ENCODE results near the gene POLR1A. TPM values are rescaled to one million over a fixed set of nuclear protein-coding genes. Genes with fewer than 3 reads are reported as not detected.

POLR1A gene
- total RNA-seq, 5 donors from 2014 or later (not counting 1 experiment from before 2014, with no cell fraction given): 22.0 to 28.7 (median 25.7) TPM

GRCh38 chr2:86062043-86062442, 43.6 kb downstream of the POLR1A start:
- Mint-ChIP-seq H3K36me3 (peaks cover 68% of the 10 kb centered on the region), H3K27me3 (no peaks in the 10 kb centered on the region), H3K27ac (no peak overlapping the region), H3K4me1 (peaks cover 0 to 5% (median 0%) of the 10 kb centered on the region in 3 donors), H3K4me3 (no peak overlapping the region), H3K9me3 (peaks cover 0 to 8% (median 5%) of the 10 kb centered on the region in 3 donors)
- H3K36me3 ChIP-seq (ENCODE audit: control insufficient read depth in 2 of 2, extremely low read depth in 1 of 2, insufficient read depth in 1 of 2, low read length in 1 of 2): peaks cover 5 to 48% of the 10 kb centered on the region in 2 donors
- H3K27me3 ChIP-seq (replicated peaks in 1 of 2; ENCODE audit: control insufficient read depth in 2 of 2, extremely low read depth in 1 of 2, insufficient read depth in 2 of 2, low read length in 1 of 2): no peaks in the 10 kb centered on the region
- CTCF ChIA-PET: no interaction called here
- POLR2A ChIA-PET: no interaction called here
- DNase-seq (no peak), ATAC-seq (replicated peaks in 1 of 4) (no peak)
- H3K4me1 ChIP-seq (ENCODE audit: control insufficient read depth in 1 of 2, extremely low read depth in 1 of 2, insufficient read depth in 2 of 2, low read length in 2 of 2): no peaks in the 10 kb centered on the region
- H3K27ac ChIP-seq (ENCODE audit: low read length): no peak overlapping the region
- no CpG with 5 or more reads among the region's 2 CpGs for WGBS (ENCODE audit: insufficient coverage)
- H3K9me3 ChIP-seq: no peaks in the 10 kb centered on the region
- H3K4me3 ChIP-seq (ENCODE audit: control insufficient read depth in 1 of 2, extremely low read depth in 1 of 2, low read length in 1 of 2): no peak overlapping the region

GRCh38 chr2:86056590-86057331, 48.9 kb downstream of the POLR1A start:
- ATAC-seq (replicated peaks in 1 of 4) (no peak), DNase-seq (no peak)
- H3K27me3 ChIP-seq (replicated peaks in 1 of 2; ENCODE audit: control insufficient read depth in 2 of 2, extremely low read depth in 1 of 2, insufficient read depth in 2 of 2, low read length in 1 of 2): no peaks in the 10 kb centered on the region
- peaks cover 60% of the 10 kb centered on the region for H3K36me3 Mint-ChIP-seq
- H3K4me3 Mint-ChIP-seq: no peak overlapping the region
- no peaks in the 10 kb centered on the region for H3K27me3 Mint-ChIP-seq
- no peaks in the 10 kb centered on the region for H3K4me1 ChIP-seq (ENCODE audit: control insufficient read depth in 1 of 2, extremely low read depth in 1 of 2, insufficient read depth in 2 of 2, low read length in 2 of 2)
- ChIA-PET POLR2A (interaction anchor here in 1 of 2 donors (0.6 kb wide), 1 partner anchor 222 kb away, joined by 4 read pairs; no protein-coding TSS in a partner anchor), CTCF (interaction anchor here (0.6 to 1.0 kb wide), 3 partner anchors 22 to 648 kb away, joined by 3 to 5 read pairs (median 4); no protein-coding TSS in a partner anchor)
- no peak overlapping the region for H3K27ac ChIP-seq (ENCODE audit: low read length)
- no peak overlapping the region for H3K4me3 ChIP-seq (ENCODE audit: control insufficient read depth in 1 of 2, extremely low read depth in 1 of 2, low read length in 1 of 2)
- H3K36me3 ChIP-seq (ENCODE audit: control insufficient read depth in 2 of 2, extremely low read depth in 1 of 2, insufficient read depth in 1 of 2, low read length in 1 of 2): peaks cover 12 to 38% of the 10 kb centered on the region in 2 donors
- WGBS (ENCODE audit: insufficient coverage): 50% methylated on average over 1 of the region's 4 CpGs
- no peaks in the 10 kb centered on the region for H3K9me3 Mint-ChIP-seq
- H3K9me3 ChIP-seq: no peaks in the 10 kb centered on the region
- H3K4me1 Mint-ChIP-seq: peaks cover 0 to 5% (median 0%) of the 10 kb centered on the region in 3 donors
- no peak overlapping the region for H3K27ac Mint-ChIP-seq

- ChIA-PET POLR2A (no interaction called here), CTCF (interaction anchor here in 1 of 2 donors (1.0 kb wide), 1 partner anchor 24 kb away, joined by 3 read pairs; no protein-coding TSS in a partner anchor)
- Mint-ChIP-seq H3K27ac (no peak overlapping the region), H3K9me3 (no peaks in the 10 kb centered on the region), H3K4me3 (no peak overlapping the region), H3K36me3 (peaks cover 52% of the 10 kb centered on the region), H3K4me1 (peaks cover 0 to 5% (median 0%) of the 10 kb centered on the region in 3 donors), H3K27me3 (no peaks in the 10 kb centered on the region)
- peaks cover 12 to 41% of the 10 kb centered on the region in 2 donors for H3K36me3 ChIP-seq (ENCODE audit: control insufficient read depth in 2 of 2, extremely low read depth in 1 of 2, insufficient read depth in 1 of 2, low read length in 1 of 2)
- no peak for ATAC-seq (replicated peaks in 1 of 4)
- no peaks in the 10 kb centered on the region for H3K9me3 ChIP-seq
- no peaks in the 10 kb centered on the region for H3K27me3 ChIP-seq (replicated peaks in 1 of 2; ENCODE audit: control insufficient read depth in 2 of 2, extremely low read depth in 1 of 2, insufficient read depth in 2 of 2, low read length in 1 of 2)
- no peak overlapping the region for H3K27ac ChIP-seq (ENCODE audit: low read length)
- no peak overlapping the region for H3K4me3 ChIP-seq (ENCODE audit: control insufficient read depth in 1 of 2, extremely low read depth in 1 of 2, low read length in 1 of 2)
- WGBS (ENCODE audit: insufficient coverage): no CpG with 5 or more reads among the region's 3 CpGs
- H3K4me1 ChIP-seq (ENCODE audit: control insufficient read depth in 1 of 2, extremely low read depth in 1 of 2, insufficient read depth in 2 of 2, low read length in 2 of 2): no peaks in the 10 kb centered on the region
- DNase-seq: no peak
These were observed 50.4 kb downstream of the POLR1A start for GRCh38 chr2:86055314-86055713.

GRCh38 chr2:86054535-86055082, 51.1 kb downstream of the POLR1A start:
- Histone ChIP-seq H3K4me3 (ENCODE audit: control insufficient read depth in 1 of 2, extremely low read depth in 1 of 2, low read length in 1 of 2) (no peak overlapping the region), H3K27me3 (replicated peaks in 1 of 2; ENCODE audit: control insufficient read depth in 2 of 2, extremely low read depth in 1 of 2, insufficient read depth in 2 of 2, low read length in 1 of 2) (no peaks in the 10 kb centered on the region), H3K4me1 (ENCODE audit: control insufficient read depth in 1 of 2, extremely low read depth in 1 of 2, insufficient read depth in 2 of 2, low read length in 2 of 2) (no peaks in the 10 kb centered on the region), H3K9me3 (no peaks in the 10 kb centered on the region), H3K27ac (ENCODE audit: low read length) (no peak overlapping the region), H3K36me3 (ENCODE audit: control insufficient read depth in 2 of 2, extremely low read depth in 1 of 2, insufficient read depth in 1 of 2, low read length in 1 of 2) (peaks cover 12 to 40% of the 10 kb centered on the region in 2 donors)
- Mint-ChIP-seq H3K4me3 (no peak overlapping the region), H3K4me1 (peaks cover 0 to 5% (median 0%) of the 10 kb centered on the region in 3 donors), H3K27ac (no peak overlapping the region), H3K36me3 (peaks cover 48% of the 10 kb centered on the region), H3K27me3 (no peaks in the 10 kb centered on the region), H3K9me3 (no peaks in the 10 kb centered on the region)
- ATAC-seq (replicated peaks in 1 of 4) (no peak), DNase-seq (no peak)
- CTCF ChIA-PET: interaction anchor here in 1 of 2 donors (0.6 kb wide), 1 partner anchor 26 kb away, joined by 3 read pairs; no protein-coding TSS in a partner anchor
- 93% methylated on average over 9 of the region's 10 CpGs for WGBS (ENCODE audit: insufficient coverage)
- POLR2A ChIA-PET: interaction anchor here in 1 of 2 donors (1.2 kb wide), 1 partner anchor 10 kb away, joined by 4 read pairs; no protein-coding TSS in a partner anchor

- no peaks in the 10 kb centered on the region for H3K27me3 ChIP-seq (replicated peaks in 1 of 2; ENCODE audit: control insufficient read depth in 2 of 2, extremely low read depth in 1 of 2, insufficient read depth in 2 of 2, low read length in 1 of 2)
- H3K4me1 Mint-ChIP-seq: peaks cover 0 to 5% (median 0%) of the 10 kb centered on the region in 3 donors
- no peak overlapping the region for H3K27ac Mint-ChIP-seq
- CTCF ChIA-PET: interaction anchor here in 1 of 2 donors (0.6 kb wide), 1 partner anchor 299 kb away, joined by 4 read pairs; the partner anchor contains the start of gene ATOH8
- H3K27ac ChIP-seq (ENCODE audit: low read length): no peak overlapping the region
- 100% methylated on average over 2 of the region's 4 CpGs for WGBS (ENCODE audit: insufficient coverage)
- H3K4me3 ChIP-seq (ENCODE audit: control insufficient read depth in 1 of 2, extremely low read depth in 1 of 2, low read length in 1 of 2): no peak overlapping the region
- H3K9me3 ChIP-seq: no peaks in the 10 kb centered on the region
- H3K36me3 ChIP-seq (ENCODE audit: control insufficient read depth in 2 of 2, extremely low read depth in 1 of 2, insufficient read depth in 1 of 2, low read length in 1 of 2): peaks cover 12 to 53% of the 10 kb centered on the region in 2 donors
- POLR2A ChIA-PET: interaction anchor here in 1 of 2 donors (1.2 kb wide), 1 partner anchor 8 kb away, joined by 4 read pairs; no protein-coding TSS in a partner anchor
- H3K4me1 ChIP-seq (ENCODE audit: control insufficient read depth in 1 of 2, extremely low read depth in 1 of 2, insufficient read depth in 2 of 2, low read length in 2 of 2): no peaks in the 10 kb centered on the region
- ATAC-seq (replicated peaks in 1 of 4): no peak
- H3K9me3 Mint-ChIP-seq: no peaks in the 10 kb centered on the region
- DNase-seq: no peak
- no peaks in the 10 kb centered on the region for H3K27me3 Mint-ChIP-seq
- no peak overlapping the region for H3K4me3 Mint-ChIP-seq
- peaks cover 50% of the 10 kb centered on the region for H3K36me3 Mint-ChIP-seq
These were observed 52.5 kb downstream of the POLR1A start for GRCh38 chr2:86053166-86053565.

GRCh38 chr2:86052676-86053075, 53.0 kb downstream of the POLR1A start:
- H3K27me3 ChIP-seq (replicated peaks in 1 of 2; ENCODE audit: control insufficient read depth in 2 of 2, extremely low read depth in 1 of 2, insufficient read depth in 2 of 2, low read length in 1 of 2): no peaks in the 10 kb centered on the region
- WGBS (ENCODE audit: insufficient coverage): 96% methylated on average over 13 of the region's 16 CpGs
- no peak overlapping the region for H3K4me3 ChIP-seq (ENCODE audit: control insufficient read depth in 1 of 2, extremely low read depth in 1 of 2, low read length in 1 of 2)
- H3K27ac Mint-ChIP-seq: no peak overlapping the region
- H3K36me3 ChIP-seq (ENCODE audit: control insufficient read depth in 2 of 2, extremely low read depth in 1 of 2, insufficient read depth in 1 of 2, low read length in 1 of 2): peaks cover 12 to 56% of the 10 kb centered on the region in 2 donors
- H3K4me1 ChIP-seq (ENCODE audit: control insufficient read depth in 1 of 2, extremely low read depth in 1 of 2, insufficient read depth in 2 of 2, low read length in 2 of 2): no peaks in the 10 kb centered on the region
- ATAC-seq (replicated peaks in 1 of 4): no peak
- ChIA-PET POLR2A (no interaction called here), CTCF (interaction anchor here in 1 of 2 donors (0.6 kb wide), 1 partner anchor 299 kb away, joined by 4 read pairs; the partner anchor contains the start of gene ATOH8)
- no peaks in the 10 kb centered on the region for H3K27me3 Mint-ChIP-seq
- H3K4me3 Mint-ChIP-seq: no peak overlapping the region
- no peaks in the 10 kb centered on the region for H3K9me3 ChIP-seq
- DNase-seq: no peak
- no peak overlapping the region for H3K27ac ChIP-seq (ENCODE audit: low read length)
- H3K9me3 Mint-ChIP-seq: no peaks in the 10 kb centered on the region
- peaks cover 0 to 5% (median 0%) of the 10 kb centered on the region in 3 donors for H3K4me1 Mint-ChIP-seq
- H3K36me3 Mint-ChIP-seq: peaks cover 49% of the 10 kb centered on the region

Data from T-cell (primary cell).